ENCODE results near the gene AAMP.

Gene AAMP

GRCh38 chr2:218271487-218271797 lies 1.5 kb upstream of the AAMP start:
- peaks cover 10% of the 10 kb centered on the region for H3K4me1 ChIP-seq (ENCODE audit: insufficient read depth, low read length)
- no peaks in the 10 kb centered on the region for H3K27me3 ChIP-seq (ENCODE audit: insufficient read depth, low read length)
- H3K36me3 ChIP-seq (ENCODE audit: insufficient read depth, low read depth, low read length), result peaks cover 41% of the 10 kb centered on the region
- peak overlapping the region; percentile 98 for H3K4me3 ChIP-seq (ENCODE audit: low read length)
- H3K9me3 ChIP-seq (ENCODE audit: insufficient read depth, low read depth, low read length), result no peaks in the 10 kb centered on the region
- H3K9ac ChIP-seq (ENCODE audit: low read depth, low read length), result no peak overlapping the region
- no peak overlapping the region for H3K27ac ChIP-seq (ENCODE audit: low read length)

- H3K36me3 ChIP-seq (ENCODE audit: insufficient read depth, low read depth, low read length), result peaks cover 43% of the 10 kb centered on the region
- H3K27me3 ChIP-seq (ENCODE audit: insufficient read depth, low read length), result no peaks in the 10 kb centered on the region
- no peaks in the 10 kb centered on the region for H3K9me3 ChIP-seq (ENCODE audit: insufficient read depth, low read depth, low read length)
- peaks cover 10% of the 10 kb centered on the region for H3K4me1 ChIP-seq (ENCODE audit: insufficient read depth, low read length)
- H3K27ac ChIP-seq (ENCODE audit: low read length), result no peak overlapping the region
- peak overlapping the region; percentile 98 for H3K4me3 ChIP-seq (ENCODE audit: low read length)
- peak overlapping the region; percentile 87 for H3K9ac ChIP-seq (ENCODE audit: low read depth, low read length)
These were observed 967 bp upstream of the AAMP start for GRCh38 chr2:218270721-218271486.

GRCh38 chr2:218267259-218267658 lies 2.7 kb downstream of the AAMP start:
- H3K9ac ChIP-seq (ENCODE audit: low read depth, low read length), result no peak overlapping the region
- H3K27ac ChIP-seq (ENCODE audit: low read length), result no peak overlapping the region
- H3K9me3 ChIP-seq (ENCODE audit: insufficient read depth, low read depth, low read length), result no peaks in the 10 kb centered on the region
- no peaks in the 10 kb centered on the region for H3K27me3 ChIP-seq (ENCODE audit: insufficient read depth, low read length)
- H3K4me1 ChIP-seq (ENCODE audit: insufficient read depth, low read length), result peaks cover 10% of the 10 kb centered on the region
- no peak overlapping the region for H3K4me3 ChIP-seq (ENCODE audit: low read length)
- H3K36me3 ChIP-seq (ENCODE audit: insufficient read depth, low read depth, low read length), result peaks cover 45% of the 10 kb centered on the region

- peaks cover 45% of the 10 kb centered on the region for H3K36me3 ChIP-seq (ENCODE audit: insufficient read depth, low read depth, low read length)
These were observed 3.5 kb downstream of the AAMP start for GRCh38 chr2:218266316-218266979.

GRCh38 chr2:218265626-218266025 lies 4.3 kb downstream of the AAMP start:
- peaks cover 45% of the 10 kb centered on the region for H3K36me3 ChIP-seq (ENCODE audit: insufficient read depth, low read depth, low read length)
- no peak overlapping the region for H3K27ac ChIP-seq (ENCODE audit: low read length)
- H3K9ac ChIP-seq (ENCODE audit: low read depth, low read length), result no peak overlapping the region
- H3K4me1 ChIP-seq (ENCODE audit: insufficient read depth, low read length), result peaks cover 13% of the 10 kb centered on the region
- no peak overlapping the region for H3K4me3 ChIP-seq (ENCODE audit: low read length)
- H3K27me3 ChIP-seq (ENCODE audit: insufficient read depth, low read length), result no peaks in the 10 kb centered on the region
- no peaks in the 10 kb centered on the region for H3K9me3 ChIP-seq (ENCODE audit: insufficient read depth, low read depth, low read length)

More at GRCh38 chr2:218266316-218266979, 3.5 kb downstream of the AAMP start:
- Histone ChIP-seq H3K4me3 (ENCODE audit: low read length) (no peak overlapping the region), H3K4me1 (ENCODE audit: insufficient read depth, low read length) (peaks cover 13% of the 10 kb centered on the region), H3K9ac (ENCODE audit: low read depth, low read length) (no peak overlapping the region), H3K27ac (ENCODE audit: low read length) (no peak overlapping the region), H3K9me3 (ENCODE audit: insufficient read depth, low read depth, low read length) (no peaks in the 10 kb centered on the region), H3K27me3 (ENCODE audit: insufficient read depth, low read length) (no peaks in the 10 kb centered on the region)

GRCh38 chr2:218264773-218265561 lies 5.0 kb downstream of the AAMP start:
- Histone ChIP-seq H3K27ac (ENCODE audit: low read length) (no peak overlapping the region), H3K27me3 (ENCODE audit: insufficient read depth, low read length) (no peaks in the 10 kb centered on the region), H3K36me3 (ENCODE audit: insufficient read depth, low read depth, low read length) (peaks cover 45% of the 10 kb centered on the region), H3K4me1 (ENCODE audit: insufficient read depth, low read length) (peaks cover 18% of the 10 kb centered on the region), H3K9me3 (ENCODE audit: insufficient read depth, low read depth, low read length) (no peaks in the 10 kb centered on the region), H3K9ac (ENCODE audit: low read depth, low read length) (no peak overlapping the region), H3K4me3 (ENCODE audit: low read length) (no peak overlapping the region)

- Histone ChIP-seq H3K27ac (ENCODE audit: low read length) (no peak overlapping the region), H3K36me3 (ENCODE audit: insufficient read depth, low read depth, low read length) (peaks cover 45% of the 10 kb centered on the region), H3K4me1 (ENCODE audit: insufficient read depth, low read length) (peaks cover 16% of the 10 kb centered on the region), H3K27me3 (ENCODE audit: insufficient read depth, low read length) (no peaks in the 10 kb centered on the region), H3K4me3 (ENCODE audit: low read length) (no peak overlapping the region), H3K9me3 (ENCODE audit: insufficient read depth, low read depth, low read length) (no peaks in the 10 kb centered on the region), H3K9ac (ENCODE audit: low read depth, low read length) (no peak overlapping the region)
These were observed 5.9 kb downstream of the AAMP start for GRCh38 chr2:218263817-218264641.

GRCh38 chr2:218262631-218263586 lies 7.0 kb downstream of the AAMP start:
- Histone ChIP-seq H3K27ac (ENCODE audit: low read length) (no peak overlapping the region), H3K4me1 (ENCODE audit: insufficient read depth, low read length) (peaks cover 15% of the 10 kb centered on the region), H3K36me3 (ENCODE audit: insufficient read depth, low read depth, low read length) (peaks cover 45% of the 10 kb centered on the region), H3K9ac (ENCODE audit: low read depth, low read length) (no peak overlapping the region), H3K9me3 (ENCODE audit: insufficient read depth, low read depth, low read length) (no peaks in the 10 kb centered on the region), H3K27me3 (ENCODE audit: insufficient read depth, low read length) (no peaks in the 10 kb centered on the region), H3K4me3 (ENCODE audit: low read length) (no peak overlapping the region)

GRCh38 chr2:218262237-218262600 lies 7.7 kb downstream of the AAMP start:
- Histone ChIP-seq H3K4me1 (ENCODE audit: insufficient read depth, low read length) (peaks cover 15% of the 10 kb centered on the region), H3K4me3 (ENCODE audit: low read length) (no peak overlapping the region), H3K9ac (ENCODE audit: low read depth, low read length) (no peak overlapping the region), H3K27ac (ENCODE audit: low read length) (no peak overlapping the region), H3K27me3 (ENCODE audit: insufficient read depth, low read length) (no peaks in the 10 kb centered on the region), H3K36me3 (ENCODE audit: insufficient read depth, low read depth, low read length) (peaks cover 39% of the 10 kb centered on the region), H3K9me3 (ENCODE audit: insufficient read depth, low read depth, low read length) (no peaks in the 10 kb centered on the region)

- Histone ChIP-seq H3K9me3 (ENCODE audit: insufficient read depth, low read depth, low read length) (no peaks in the 10 kb centered on the region), H3K4me1 (ENCODE audit: insufficient read depth, low read length) (peaks cover 15% of the 10 kb centered on the region), H3K27me3 (ENCODE audit: insufficient read depth, low read length) (no peaks in the 10 kb centered on the region), H3K9ac (ENCODE audit: low read depth, low read length) (no peak overlapping the region; the same call in 1 of the 2 replicates), H3K27ac (ENCODE audit: low read length) (no peak overlapping the region), H3K4me3 (ENCODE audit: low read length) (no peak overlapping the region), H3K36me3 (ENCODE audit: insufficient read depth, low read depth, low read length) (peaks cover 37% of the 10 kb centered on the region)
These were observed 8.3 kb downstream of the AAMP start for GRCh38 chr2:218261423-218262236.
